ENCODE measurements around the gene DNAI7. TPM values are rescaled to one million over a fixed set of nuclear protein-coding genes. Genes with fewer than 3 reads are reported as not detected.

DNAI7 gene
- total RNA-seq, 2 donors from 2014 or later: 1.5 to 1.6 TPM

DNA sequence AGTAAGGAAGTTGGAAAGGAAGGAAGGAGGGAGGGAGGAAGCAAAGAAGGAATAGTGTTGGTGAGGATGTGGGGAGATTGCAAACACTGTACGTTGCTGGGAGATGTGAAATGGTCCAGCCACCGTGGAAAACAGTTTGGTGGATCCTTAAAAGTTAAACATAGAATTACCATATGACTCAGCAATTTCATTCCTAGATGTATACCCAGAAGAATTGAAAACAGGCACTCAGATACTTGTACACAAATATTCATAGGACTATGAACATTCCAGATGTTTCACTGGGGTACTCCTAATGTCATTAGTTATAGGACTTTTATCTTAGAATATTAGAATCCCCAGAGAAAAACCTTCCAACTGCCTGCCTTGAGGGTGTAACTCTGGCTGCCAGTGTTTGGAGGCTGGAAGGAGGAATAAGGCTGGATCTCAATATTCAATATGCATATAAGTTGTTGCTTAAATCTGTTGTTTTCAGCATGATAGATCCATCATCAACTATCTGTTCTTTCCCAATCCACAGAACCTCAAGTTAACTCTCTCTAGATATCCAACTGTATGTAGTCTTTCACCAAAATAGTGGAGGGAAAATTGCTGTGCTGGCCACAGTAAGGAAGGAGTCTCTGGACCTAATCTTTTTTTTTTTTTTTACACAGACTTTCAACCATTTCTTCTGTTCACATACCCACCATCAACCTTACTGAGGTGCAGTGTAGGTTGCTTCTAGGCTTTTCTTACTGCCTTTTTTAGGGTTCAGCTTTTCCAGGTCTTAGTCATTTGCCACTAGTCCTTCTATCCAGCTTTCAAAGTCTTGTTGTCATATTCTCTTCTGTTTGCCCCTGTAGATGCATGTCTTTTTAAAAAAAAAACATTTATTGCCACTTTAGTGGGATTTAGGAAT is 94.5 kb downstream of the DNAI7 start:
- Histone ChIP-seq H3K9me3 (no peaks in the 10 kb centered on the region), H3K27me3 (no peaks in the 10 kb centered on the region), H3K27ac (no peak overlapping the region), H3K4me3 (no peak overlapping the region), H3K36me3 (no peaks in the 10 kb centered on the region), H3K4me1 (no peaks in the 10 kb centered on the region)
- TF ChIP-seq, protein P1, sequence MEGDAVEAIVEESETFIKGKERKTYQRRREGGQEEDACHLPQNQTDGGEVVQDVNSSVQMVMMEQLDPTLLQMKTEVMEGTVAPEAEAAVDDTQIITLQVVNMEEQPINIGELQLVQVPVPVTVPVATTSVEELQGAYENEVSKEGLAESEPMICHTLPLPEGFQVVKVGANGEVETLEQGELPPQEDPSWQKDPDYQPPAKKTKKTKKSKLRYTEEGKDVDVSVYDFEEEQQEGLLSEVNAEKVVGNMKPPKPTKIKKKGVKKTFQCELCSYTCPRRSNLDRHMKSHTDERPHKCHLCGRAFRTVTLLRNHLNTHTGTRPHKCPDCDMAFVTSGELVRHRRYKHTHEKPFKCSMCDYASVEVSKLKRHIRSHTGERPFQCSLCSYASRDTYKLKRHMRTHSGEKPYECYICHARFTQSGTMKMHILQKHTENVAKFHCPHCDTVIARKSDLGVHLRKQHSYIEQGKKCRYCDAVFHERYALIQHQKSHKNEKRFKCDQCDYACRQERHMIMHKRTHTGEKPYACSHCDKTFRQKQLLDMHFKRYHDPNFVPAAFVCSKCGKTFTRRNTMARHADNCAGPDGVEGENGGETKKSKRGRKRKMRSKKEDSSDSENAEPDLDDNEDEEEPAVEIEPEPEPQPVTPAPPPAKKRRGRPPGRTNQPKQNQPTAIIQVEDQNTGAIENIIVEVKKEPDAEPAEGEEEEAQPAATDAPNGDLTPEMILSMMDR (IDR thresholded peaks at IDR 0.05): no peak
- DNase-seq (ENCODE audit: low spot score): no peak

DNA sequence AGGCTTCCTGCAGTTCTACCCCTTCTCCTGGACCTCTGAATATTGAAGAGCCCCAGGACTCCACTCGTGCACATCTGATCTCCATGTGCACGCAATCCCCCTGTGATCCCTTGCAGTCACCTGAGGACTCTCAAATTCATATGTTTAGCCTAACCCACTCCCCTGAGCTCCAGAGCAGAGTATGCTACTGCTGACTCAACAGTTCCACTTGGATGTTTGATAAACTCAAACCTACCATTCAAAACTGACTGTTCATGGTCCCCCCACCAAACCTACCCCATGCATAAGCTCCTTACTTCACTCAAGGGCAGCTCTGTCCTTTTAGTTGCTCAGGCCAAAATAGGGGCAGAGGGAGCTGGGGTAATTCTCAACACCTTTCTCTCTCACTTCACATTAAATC is 96.0 kb downstream of the DNAI7 start:
- TF ChIP-seq, protein P1 (IDR thresholded peaks at IDR 0.05): no peak
- Histone ChIP-seq H3K9me3 (peaks cover 3 to 7% of the 10 kb centered on the region in 2 donors), H3K36me3 (no peaks in the 10 kb centered on the region), H3K4me3 (no peak overlapping the region), H3K27me3 (no peaks in the 10 kb centered on the region), H3K4me1 (no peaks in the 10 kb centered on the region), H3K27ac (no peak overlapping the region)
- DNase-seq (ENCODE audit: low spot score): no peak

DNA sequence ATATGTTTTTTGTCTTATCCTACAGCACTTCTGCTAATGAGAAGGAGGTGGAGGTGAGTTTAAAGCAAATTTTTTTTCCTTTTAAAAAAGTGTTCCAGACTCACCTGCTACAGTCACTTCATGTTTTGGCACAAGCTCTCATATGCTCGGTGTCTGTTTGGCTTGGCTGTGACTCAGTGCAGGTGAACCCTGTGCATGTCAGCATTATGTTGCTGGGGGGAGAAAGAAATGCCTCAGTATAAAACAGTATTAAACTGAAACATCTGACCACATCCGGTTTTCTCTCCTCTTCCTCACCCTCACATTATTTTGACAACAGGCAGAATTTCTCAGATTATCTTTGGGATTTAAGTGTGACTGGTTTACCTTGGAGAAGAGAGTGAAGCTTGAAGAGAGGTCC is 105.2 kb downstream of the DNAI7 start:
- no peak overlapping the region for H3K4me3 ChIP-seq
- DNase-seq (ENCODE audit: low spot score): no peak
- H3K36me3 ChIP-seq: no peaks in the 10 kb centered on the region
- H3K4me1 ChIP-seq: no peaks in the 10 kb centered on the region
- H3K9me3 ChIP-seq: peaks cover 7 to 9% of the 10 kb centered on the region in 2 donors
- no peaks in the 10 kb centered on the region for H3K27me3 ChIP-seq
- TF ChIP-seq, protein P1 (IDR thresholded peaks at IDR 0.05): no peak
- no peak overlapping the region for H3K27ac ChIP-seq

DNA sequence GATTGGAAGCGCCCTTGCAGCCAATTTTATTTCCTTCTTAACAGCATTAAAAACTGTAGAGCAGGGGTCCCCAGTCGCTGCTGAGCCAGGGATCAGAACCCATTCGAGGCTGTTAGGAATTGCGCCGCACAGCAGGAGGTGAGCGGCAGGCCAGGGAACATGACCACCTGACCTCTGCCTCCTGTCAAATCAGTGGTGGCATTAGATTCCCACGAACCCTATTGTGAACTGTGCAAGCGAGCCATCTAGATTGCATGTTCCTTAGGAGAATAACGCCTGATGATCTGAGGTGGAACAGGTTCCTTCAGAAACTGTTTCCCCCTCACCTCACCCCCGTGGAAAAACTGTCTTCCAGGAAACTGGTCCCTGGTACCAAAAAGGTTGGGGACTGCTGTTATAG is 107.4 kb downstream of the DNAI7 start:
- no peaks in the 10 kb centered on the region for H3K4me1 ChIP-seq
- no peaks in the 10 kb centered on the region for H3K9me3 ChIP-seq
- H3K27ac ChIP-seq: no peak overlapping the region
- H3K4me3 ChIP-seq: no peak overlapping the region
- no peaks in the 10 kb centered on the region for H3K27me3 ChIP-seq
- no peaks in the 10 kb centered on the region for H3K36me3 ChIP-seq
- TF ChIP-seq, protein P1 (IDR thresholded peaks at IDR 0.05): no peak
- no peak for DNase-seq (ENCODE audit: low spot score)

DNA sequence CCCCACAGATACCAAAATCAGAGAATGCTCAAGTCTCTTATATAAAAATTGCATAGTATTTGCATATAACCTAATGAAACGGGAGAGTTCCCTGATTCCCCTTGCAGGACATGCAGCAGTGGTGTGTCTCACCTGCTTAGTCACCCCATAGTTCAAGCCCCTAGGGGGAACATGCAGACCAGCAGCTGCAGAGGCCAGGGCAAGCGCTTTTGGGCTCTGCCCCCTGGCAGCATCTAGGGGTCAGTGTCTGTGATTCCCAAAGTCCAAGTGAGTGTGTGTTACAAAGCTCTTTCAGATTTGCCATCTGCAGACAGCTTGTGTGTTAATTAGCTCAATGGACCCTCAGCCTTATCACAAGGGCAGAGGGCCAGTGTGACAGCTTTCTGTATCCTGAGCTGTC is 110.1 kb downstream of the DNAI7 start:
- no peaks in the 10 kb centered on the region for H3K9me3 ChIP-seq
- no peak overlapping the region for H3K4me3 ChIP-seq
- H3K4me1 ChIP-seq: no peaks in the 10 kb centered on the region
- H3K27ac ChIP-seq: no peak overlapping the region
- DNase-seq (ENCODE audit: low spot score): no peak
- H3K36me3 ChIP-seq: no peaks in the 10 kb centered on the region
- no peaks in the 10 kb centered on the region for H3K27me3 ChIP-seq
- TF ChIP-seq, protein P1 (IDR thresholded peaks at IDR 0.05): no peak

Measured in right atrium auricular region (tissue), 2 donors.